IPS-NIHi11 (cell line): ENCODE measurements around the gene GNS.
A peak's percentile ranks its signal among the peaks of the same experiment; 100 is the strongest.
"Not testable (repeated sequence)": the region's sequence is repeated elsewhere in the genome, so short reads cannot be mapped to it uniquely, and the experiment has no call there.

Source experiments
- DNase-seq: peaks from one replicate; pipeline ENCODE4 v3.0.0; 2012; ENCODE audit warnings: mixed read lengths, low spot score

GNS gene

GRCh38 chr12:64779354-64779974 is 20.3 kb upstream of the GNS start:
- no peak for DNase-seq

GRCh38 chr12:64775147-64775736 is 16.0 kb upstream of the GNS start:
- not testable (repeated sequence) for DNase-seq

GRCh38 chr12:64773386-64773785 is 14.2 kb upstream of the GNS start:
- DNase-seq = no peak

- no peak for DNase-seq
These were observed 8.3 kb upstream of the GNS start for GRCh38 chr12:64767495-64767894.

- DNase-seq = no peak
These were observed 1.8 kb upstream of the GNS start for GRCh38 chr12:64760808-64761573.

GRCh38 chr12:64757771-64758170 is 1.4 kb downstream of the GNS start:
- no peak for DNase-seq

DNA sequence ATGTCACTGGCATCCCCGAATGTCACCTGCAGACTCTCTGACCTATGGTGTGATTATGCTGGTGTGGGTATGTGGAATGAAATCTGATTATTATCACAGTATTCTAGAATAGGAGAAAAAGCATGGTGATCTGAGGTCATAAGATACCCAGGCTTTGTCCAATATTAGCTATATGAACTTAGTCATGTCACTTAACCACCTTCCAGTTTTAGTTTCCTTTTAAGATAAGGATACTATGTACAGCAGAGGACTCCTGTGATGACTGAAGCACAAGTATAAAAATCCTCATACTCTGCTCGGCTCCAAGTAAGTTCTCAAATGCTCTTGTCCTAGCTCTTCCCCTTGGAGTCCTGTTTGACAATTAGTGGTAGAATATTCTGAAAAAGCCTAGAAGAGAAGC is 2.8 kb downstream of the GNS start:
- no peak for DNase-seq

- no peak for DNase-seq
These were observed 5.8 kb downstream of the GNS start for GRCh38 chr12:64753427-64753826.

DNA sequence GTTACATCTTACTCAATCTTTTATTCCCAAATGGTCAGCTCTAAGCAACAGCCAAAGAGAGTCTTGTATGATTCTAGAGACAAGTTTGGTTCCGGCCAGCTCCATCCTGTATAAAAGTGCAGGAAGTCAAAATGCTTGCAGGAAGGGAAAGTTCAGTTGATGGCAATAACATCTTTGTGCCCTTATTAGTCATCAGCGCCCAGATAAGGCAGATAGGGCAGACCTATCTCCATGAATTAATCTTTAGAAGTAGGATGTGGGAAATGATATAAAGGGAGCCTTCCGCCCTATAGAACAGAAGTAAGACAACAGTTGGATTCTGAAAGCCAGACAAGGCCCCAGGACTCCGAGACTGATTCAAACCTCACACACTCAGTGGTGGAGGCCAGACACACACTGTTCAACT is 6.4 kb downstream of the GNS start:
- no peak for DNase-seq

- DNase-seq = no peak
These were observed 7.2 kb downstream of the GNS start for GRCh38 chr12:64752032-64752431.

GRCh38 chr12:64749461-64750200 is 9.6 kb downstream of the GNS start:
- no peak for DNase-seq

- DNase-seq = no peak
These were observed 11.5 kb downstream of the GNS start for GRCh38 chr12:64747695-64748094.

- no peak for DNase-seq
These were observed 12.5 kb downstream of the GNS start for GRCh38 chr12:64746663-64747062.

DNA sequence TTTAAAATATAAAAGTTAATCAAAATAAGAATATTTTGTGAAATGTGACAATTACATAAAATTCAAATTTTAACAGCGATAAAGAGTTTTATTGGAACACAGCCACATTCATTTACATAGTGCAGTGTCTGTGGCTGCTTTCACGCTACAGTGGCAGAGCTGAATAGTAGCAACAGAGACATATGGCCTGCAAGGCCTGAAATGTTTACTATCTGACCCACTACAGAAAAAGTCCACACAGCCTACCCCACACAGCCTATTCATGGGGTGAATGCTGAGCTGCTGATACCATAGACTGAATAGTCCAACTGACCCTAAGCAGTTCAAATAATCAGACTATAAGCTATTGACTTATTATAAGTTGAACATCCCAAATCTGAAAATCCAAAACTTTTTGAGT is 13.2 kb downstream of the GNS start:
- no peak for DNase-seq

DNA sequence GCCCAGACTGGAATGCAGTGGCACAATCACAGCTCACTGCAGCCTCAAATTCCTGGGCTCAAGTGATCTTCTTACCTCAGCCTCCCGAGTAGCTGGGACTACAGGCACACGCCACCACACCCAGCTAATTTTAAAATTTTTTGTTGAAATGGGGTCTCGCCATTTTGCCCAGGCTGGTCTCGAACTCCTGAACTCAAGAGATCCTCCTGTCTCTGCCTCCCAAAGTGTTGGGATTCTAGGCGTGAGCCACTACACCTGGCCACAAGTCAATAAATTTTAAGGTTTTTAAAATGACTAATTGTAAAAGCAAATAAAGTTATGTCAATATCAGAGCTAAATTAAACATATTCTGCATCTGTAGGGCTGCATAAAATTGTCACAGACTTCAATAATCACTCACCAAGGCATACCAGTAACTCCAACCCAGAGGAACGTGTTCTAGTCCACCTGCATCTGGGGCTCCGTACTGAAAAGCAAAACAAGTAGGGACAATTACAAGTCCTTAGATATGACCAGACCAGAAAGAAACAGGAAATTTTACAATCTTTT is 13.9 kb downstream of the GNS start:
- DNase-seq = no peak

DNA sequence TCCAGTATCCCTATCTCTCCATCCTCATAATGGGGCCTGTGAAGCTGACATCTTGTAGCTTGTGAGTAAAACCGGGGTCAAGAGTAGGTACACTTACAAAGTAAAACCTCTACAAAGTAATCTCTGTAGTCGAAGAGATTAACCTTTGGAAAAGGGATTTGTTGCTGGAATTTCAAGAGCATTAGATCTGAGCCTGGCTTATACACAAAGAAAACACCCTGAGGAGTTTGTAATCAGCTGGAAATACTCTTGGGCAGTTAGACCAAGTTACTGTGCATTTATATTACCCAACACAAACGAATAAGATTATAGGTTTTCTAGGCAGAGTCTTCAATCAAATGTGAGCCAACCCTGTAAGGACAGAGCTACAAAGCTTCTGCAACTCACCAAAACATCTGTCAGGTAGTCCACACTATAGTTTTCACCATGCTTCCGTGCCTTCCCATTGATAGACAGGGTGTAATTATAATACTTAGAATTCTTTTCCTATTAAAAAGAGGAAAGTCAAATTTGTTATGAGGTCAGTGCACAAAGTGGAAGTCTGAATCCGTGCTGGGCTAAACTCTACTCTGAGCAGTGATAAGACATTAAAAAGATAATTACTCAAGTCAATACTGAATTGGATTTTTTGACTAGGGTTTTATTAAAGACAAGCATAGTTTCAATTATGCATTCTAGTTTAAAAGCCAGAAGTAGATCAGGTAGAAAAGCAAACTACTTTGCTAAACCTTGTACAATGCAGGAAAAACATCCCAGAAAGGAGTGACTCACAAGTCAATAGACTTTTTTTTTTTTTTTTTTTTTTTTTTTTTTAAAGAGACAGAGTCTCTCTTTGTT is 14.6 kb downstream of the GNS start:
- DNase-seq = peak; percentile 17

- DNase-seq = no peak
These were observed 16.0 kb downstream of the GNS start for GRCh38 chr12:64743206-64743605.

- no peak for DNase-seq
These were observed 16.8 kb downstream of the GNS start for GRCh38 chr12:64742416-64742815.

DNA sequence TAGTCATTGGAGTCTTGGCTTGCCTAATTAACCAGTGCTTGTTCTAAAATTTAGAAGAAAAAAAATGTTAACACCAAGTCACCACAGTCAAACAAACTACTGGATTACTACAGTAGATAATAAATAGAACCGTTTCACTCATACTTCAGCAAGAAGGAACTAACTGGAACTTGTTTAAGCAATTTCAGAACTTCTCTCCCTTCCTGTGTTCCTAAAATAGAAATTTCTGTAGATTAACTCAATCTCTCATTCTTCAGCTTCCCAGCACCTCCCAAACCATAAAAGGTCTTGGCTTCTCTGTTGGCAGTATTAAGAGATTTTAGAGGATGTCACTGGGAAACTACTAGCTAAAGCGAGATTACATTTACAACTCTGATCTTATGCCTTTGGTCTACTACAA is 18.6 kb downstream of the GNS start:
- DNase-seq = no peak

DNA sequence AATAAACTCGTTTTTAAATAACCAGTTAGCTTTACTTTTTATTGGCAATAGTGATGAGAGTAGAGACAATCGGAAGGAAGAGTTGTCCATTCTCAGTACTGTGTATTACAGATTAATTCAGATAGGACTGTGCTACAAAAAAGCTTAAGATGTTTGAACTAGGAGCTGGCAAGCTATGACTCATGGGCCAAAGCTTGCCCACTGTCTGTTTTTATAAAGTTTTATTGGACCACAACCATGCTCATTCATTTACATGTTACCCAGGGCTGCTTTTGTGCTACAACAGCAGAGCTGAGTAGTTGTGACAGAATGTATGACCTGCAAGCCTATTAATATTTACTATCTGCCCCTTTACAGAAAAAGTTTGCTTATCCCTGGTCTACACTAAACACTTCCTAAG is 19.4 kb downstream of the GNS start:
- no peak for DNase-seq

- no peak for DNase-seq
These were observed 21.7 kb downstream of the GNS start for GRCh38 chr12:64737539-64737938.

DNA sequence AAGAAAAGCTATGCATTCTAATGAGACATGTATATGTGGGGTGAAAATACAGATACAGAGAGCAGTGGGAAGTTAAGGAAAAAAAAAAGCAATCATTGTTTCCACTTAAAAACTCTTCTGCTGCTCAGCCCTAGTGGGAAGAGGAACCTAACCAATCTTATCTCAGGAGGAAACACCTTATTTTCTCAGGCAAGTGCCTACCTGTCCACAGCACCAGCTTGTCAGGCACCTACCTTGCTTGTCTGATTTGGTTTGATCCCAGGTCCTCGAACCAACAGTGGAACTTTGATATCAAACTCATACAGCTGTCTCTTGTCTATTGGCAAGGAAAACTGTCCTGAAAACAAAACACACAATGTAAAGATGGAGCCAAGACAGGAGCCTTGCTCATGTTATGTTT is 22.4 kb downstream of the GNS start:
- no peak for DNase-seq
